HUES48 (cell line): ENCODE results near the gene PPP1R26.

Experiments
- H3K27ac ChIP-seq: one replicate; pipeline ENCODE4 v1.7.0; 2013; ENCODE audit warnings: low read depth, low read length, inconsistent platforms
- H3K27me3 ChIP-seq: 2 replicates; pipeline ENCODE4 v1.6.1; 2013; ENCODE audit warnings: mild to moderate bottlenecking, low read length; ENCODE audit not compliant: control insufficient read depth, insufficient read depth
- H3K36me3 ChIP-seq: 2 replicates; pipeline ENCODE4 v1.6.1; 2013; ENCODE audit warnings: low read length; ENCODE audit not compliant: control insufficient read depth, insufficient read depth
- H3K4me1 ChIP-seq: 2 replicates; pipeline ENCODE4 v1.6.1; 2013; ENCODE audit warnings: mild to moderate bottlenecking, low read length; ENCODE audit not compliant: control insufficient read depth, insufficient read depth
- H3K4me3 ChIP-seq: 2 replicates; pipeline ENCODE4 v1.5.1; 2013; ENCODE audit warnings: mild to moderate bottlenecking, low read depth, low read length
- H3K9ac ChIP-seq: 2 replicates; pipeline ENCODE4 v1.6.1; 2013; ENCODE audit warnings: mild to moderate bottlenecking, low read depth, low read length, moderate library complexity
- H3K9me3 ChIP-seq: 2 replicates; pipeline ENCODE4 v1.6.1; 2013; ENCODE audit warnings: low read length; ENCODE audit not compliant: control insufficient read depth, insufficient read depth

The PPP1R26 gene

DNA sequence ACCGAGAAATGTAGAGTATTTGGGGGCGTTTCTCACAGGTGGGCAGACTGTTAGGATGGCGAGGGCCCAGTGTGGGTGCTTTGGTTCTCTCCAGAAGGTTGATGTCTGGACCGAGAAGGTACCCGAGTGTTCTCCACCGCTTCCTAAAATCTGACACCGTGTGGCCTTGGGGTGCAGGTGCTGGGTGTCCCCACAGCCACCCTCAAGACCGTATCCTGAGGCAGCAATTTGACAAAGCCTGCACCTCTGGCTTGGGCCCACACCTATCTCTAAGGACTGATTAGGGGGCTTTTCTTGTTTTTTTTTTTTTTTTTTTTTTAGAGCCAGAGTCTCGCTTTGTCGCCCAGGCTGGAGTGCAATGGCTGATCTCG is 1.3 kb downstream of the PPP1R26 start:
- no peaks in the 10 kb centered on the region for H3K27me3 ChIP-seq
- no peak overlapping the region for H3K27ac ChIP-seq
- peak overlapping the region; percentile 79 for H3K4me3 ChIP-seq
- H3K4me1 ChIP-seq: no peaks in the 10 kb centered on the region
- peak overlapping the region; percentile 59; the same call in 1 of the 2 replicates for H3K9ac ChIP-seq
- peaks cover 31% of the 10 kb centered on the region for H3K36me3 ChIP-seq
- H3K9me3 ChIP-seq: no peaks in the 10 kb centered on the region

DNA sequence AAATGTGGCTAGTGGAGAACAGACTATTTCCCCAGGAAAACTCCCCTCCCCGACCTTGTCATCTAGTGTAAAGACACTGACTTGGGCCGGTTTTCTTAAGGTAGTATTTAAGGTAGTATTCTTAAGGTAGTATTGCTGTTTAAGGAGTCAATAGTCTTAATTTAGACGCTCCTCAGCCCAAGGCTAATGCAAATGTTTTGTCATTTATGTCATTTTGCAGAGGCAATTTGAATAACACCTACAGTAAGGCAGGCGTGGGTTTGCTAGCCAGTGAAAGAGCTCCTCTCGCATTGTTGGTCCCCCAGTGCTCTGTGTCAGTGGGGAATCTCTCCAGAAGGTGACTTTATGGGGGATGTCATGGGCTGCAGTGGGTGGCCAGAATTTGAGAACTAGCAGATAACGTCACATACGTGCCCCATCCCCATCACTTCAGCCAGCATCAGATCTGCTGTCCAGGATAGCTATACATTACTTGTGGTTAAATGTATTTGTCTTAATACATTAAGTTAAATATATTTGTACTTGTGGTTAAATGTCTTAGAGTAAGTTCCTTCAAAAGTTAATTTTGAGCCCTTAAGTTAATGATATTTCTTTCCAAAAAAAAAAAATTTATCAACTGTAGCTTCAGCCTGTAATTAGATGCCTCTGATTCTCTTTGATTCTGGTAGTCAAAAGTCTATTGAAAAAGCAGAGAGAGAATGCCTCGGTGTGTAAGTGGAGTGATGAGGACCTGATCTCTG is 2.6 kb downstream of the PPP1R26 start:
- H3K27me3 ChIP-seq: no peaks in the 10 kb centered on the region
- H3K9me3 ChIP-seq: no peaks in the 10 kb centered on the region
- H3K4me3 ChIP-seq: no peak overlapping the region
- no peak overlapping the region for H3K9ac ChIP-seq
- H3K36me3 ChIP-seq: peaks cover 44% of the 10 kb centered on the region
- H3K27ac ChIP-seq: no peak overlapping the region
- no peaks in the 10 kb centered on the region for H3K4me1 ChIP-seq

DNA sequence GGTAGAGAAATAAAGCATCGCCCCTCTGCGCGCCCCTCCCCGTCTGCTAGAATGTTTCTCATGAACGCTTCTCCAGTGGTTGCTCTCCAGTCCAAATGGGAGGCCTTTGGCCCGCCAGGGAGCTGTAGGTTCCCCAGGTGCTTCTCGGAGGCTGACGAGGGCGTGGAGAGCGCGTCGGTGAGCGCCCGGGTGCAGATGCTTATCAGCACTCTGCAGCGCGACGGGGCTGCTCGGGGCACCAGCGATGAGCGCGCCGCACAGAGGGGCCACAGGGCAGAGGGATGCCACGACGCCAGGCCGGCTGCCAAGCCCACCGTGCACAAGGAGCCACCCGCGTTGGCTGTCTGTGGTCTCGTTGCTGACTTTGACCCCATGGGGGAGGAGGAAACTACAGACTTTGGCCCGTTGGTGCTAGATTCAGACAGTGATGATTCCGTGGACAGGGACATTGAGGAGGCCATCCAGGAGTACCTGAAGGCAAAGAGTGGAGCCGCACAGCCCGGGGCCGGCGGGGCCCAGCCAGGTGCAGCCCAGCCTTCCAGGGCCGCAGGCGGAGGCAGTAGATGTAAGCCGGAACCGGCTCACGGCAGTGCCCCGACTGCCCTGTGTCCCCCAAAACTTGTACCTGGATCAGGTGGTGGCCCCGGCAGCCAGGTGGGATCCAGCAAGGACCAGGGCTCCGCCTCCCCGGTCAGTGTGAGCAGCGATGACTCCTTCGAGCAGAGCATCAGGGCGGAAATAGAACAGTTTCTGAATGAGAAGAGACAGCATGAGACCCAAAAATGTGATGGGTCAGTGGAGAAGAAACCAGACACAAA is 5.1 kb downstream of the PPP1R26 start:
- H3K4me3 ChIP-seq: no peak overlapping the region
- H3K27ac ChIP-seq: no peak overlapping the region
- H3K27me3 ChIP-seq: no peaks in the 10 kb centered on the region
- no peaks in the 10 kb centered on the region for H3K4me1 ChIP-seq
- H3K9me3 ChIP-seq: no peaks in the 10 kb centered on the region
- peaks cover 65% of the 10 kb centered on the region for H3K36me3 ChIP-seq
- no peak overlapping the region for H3K9ac ChIP-seq

DNA sequence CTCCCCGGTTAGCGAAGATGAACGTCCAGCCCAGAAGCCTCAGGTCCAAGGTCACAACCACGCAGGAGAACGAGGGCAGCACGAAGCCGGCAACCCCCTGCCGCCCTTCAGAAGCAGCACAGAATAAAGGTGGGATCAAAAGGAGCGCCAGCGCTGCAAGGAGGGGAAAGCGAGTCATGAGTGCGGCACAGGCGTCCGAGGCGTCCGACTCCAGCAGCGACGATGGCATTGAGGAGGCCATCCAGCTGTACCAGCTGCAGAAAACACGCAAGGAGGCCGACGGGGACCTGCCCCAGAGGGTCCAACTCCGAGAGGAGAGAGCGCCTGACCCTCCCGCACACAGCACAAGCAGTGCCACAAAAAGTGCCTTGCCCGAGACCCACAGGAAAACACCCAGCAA is 5.8 kb downstream of the PPP1R26 start:
- Histone ChIP-seq H3K4me1 (no peaks in the 10 kb centered on the region), H3K9ac (no peak overlapping the region), H3K9me3 (no peaks in the 10 kb centered on the region), H3K36me3 (peaks cover 65% of the 10 kb centered on the region), H3K27ac (no peak overlapping the region), H3K27me3 (no peaks in the 10 kb centered on the region), H3K4me3 (no peak overlapping the region)

DNA sequence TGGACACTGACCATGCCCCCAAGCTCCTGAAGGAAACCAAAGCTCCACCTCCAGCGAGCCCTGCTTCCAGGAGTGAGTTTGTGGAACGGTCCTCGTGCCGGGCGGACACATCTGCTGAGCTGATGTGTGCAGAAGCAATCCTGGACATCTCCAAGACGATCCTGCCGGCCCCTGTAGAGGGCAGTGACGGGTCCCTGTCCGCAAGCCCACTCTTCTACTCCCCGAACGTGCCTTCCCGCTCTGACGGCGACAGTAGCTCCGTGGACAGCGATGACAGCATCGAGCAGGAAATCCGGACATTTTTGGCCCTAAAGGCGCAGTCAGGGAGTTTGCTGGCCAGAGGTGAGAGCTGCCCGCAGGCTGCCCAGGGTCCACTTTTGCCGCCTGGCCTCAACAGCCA is 6.2 kb downstream of the PPP1R26 start:
- Histone ChIP-seq H3K36me3 (peaks cover 65% of the 10 kb centered on the region), H3K4me1 (peaks cover 3% of the 10 kb centered on the region; the same call in 1 of the 2 replicates), H3K27ac (no peak overlapping the region), H3K9me3 (no peaks in the 10 kb centered on the region), H3K4me3 (no peak overlapping the region), H3K27me3 (no peaks in the 10 kb centered on the region), H3K9ac (no peak overlapping the region)

DNA sequence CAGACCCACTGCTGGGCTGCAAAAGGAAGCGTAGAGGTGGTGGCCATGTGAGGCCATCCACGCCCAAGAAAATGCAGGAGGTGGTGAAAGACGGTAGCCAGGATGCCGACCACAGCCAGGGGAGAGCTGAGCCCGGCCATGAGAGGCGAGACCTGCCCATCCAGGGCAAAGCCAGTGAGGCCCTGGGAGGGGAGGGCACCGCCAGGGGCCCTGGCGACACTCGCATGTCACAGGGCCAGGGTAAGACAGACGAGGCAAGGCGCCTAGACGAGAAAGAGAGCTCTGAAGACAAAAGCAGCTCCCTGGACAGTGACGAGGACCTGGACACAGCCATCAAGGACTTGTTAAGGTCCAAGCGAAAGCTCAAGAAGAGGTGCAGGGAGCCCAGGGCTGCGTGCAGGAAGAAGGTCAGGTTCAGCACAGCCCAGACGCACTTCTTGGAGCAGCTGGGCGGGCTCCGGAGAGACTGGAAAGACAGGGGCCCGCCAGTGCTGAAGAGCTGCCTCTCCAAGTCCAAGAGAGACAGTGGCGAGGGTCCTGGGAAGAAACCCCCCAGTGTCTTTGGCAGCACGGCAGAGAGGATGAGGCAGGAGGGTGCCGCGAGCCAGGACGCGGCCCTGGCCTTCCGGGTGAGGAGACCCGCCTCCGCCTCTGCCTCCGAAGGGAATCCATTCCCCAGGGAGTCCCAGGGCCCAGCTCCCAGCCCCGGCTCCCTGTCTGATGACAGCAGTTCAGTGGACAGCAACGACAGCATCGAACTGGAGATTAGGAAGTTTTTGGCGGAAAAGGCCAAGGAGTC is 6.9 kb downstream of the PPP1R26 start:
- H3K9me3 ChIP-seq: no peaks in the 10 kb centered on the region
- H3K36me3 ChIP-seq: peaks cover 65% of the 10 kb centered on the region
- H3K27me3 ChIP-seq: no peaks in the 10 kb centered on the region
- H3K4me1 ChIP-seq: peaks cover 5% of the 10 kb centered on the region; the same call in 1 of the 2 replicates
- H3K9ac ChIP-seq: no peak overlapping the region
- H3K4me3 ChIP-seq: no peak overlapping the region
- H3K27ac ChIP-seq: no peak overlapping the region

DNA sequence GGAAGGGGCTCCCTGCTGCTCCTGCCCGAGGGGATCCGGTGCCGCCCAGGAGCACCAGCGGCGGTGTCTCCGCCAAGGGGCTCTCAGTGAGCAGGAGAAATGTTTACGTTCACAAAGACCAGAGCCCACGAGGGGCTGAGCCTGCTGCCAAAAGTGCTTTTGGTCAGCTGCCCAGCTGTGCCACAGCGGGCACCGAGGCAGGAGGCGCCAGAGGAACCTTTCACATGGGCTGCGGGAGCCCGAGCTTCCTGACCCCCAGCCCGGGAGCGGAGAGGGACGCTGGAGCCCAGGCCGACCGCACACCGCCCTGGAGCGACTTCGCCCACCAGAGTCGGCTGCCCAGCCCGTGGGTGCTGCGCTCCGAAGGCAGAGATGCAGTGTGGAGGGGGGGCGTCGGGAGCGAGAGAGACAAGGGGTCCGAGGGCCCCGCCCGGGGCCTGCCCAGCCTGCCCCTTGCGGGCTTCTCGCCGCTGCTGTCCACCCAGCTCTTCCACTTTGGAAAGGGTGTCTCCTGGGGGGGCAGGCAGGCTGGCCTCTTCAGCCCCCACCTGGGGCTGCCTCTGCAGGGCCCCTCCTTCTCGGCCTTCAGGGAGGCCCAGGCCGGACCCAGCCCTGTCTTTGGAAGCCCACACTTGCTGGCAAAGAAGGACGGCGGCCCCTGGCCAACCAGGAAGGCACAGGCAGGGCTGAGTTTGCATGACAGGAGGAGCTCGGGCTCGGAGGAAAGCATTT is 7.9 kb downstream of the PPP1R26 start:
- no peak overlapping the region for H3K27ac ChIP-seq
- no peaks in the 10 kb centered on the region for H3K27me3 ChIP-seq
- H3K36me3 ChIP-seq: peaks cover 65% of the 10 kb centered on the region
- H3K9me3 ChIP-seq: no peaks in the 10 kb centered on the region
- peaks cover 5% of the 10 kb centered on the region; the same call in 1 of the 2 replicates for H3K4me1 ChIP-seq
- H3K4me3 ChIP-seq: no peak overlapping the region
- H3K9ac ChIP-seq: no peak overlapping the region

DNA sequence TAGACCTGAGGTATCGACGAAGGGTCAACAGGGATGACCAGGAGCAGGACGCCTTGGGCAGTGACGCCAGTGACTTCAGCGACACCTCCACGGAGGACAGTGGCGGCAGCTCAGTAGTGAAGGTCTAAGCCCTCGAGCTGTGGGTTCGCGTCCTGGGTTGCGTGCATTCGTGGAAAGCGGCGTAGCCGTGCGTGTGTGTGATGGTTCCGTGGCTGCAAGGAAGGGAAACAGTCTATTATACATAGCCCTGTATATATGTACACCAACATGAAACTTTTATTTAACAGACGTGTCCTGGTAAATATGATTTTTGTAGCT is 8.4 kb downstream of the PPP1R26 start:
- Histone ChIP-seq H3K9ac (no peak overlapping the region), H3K4me1 (peaks cover 5% of the 10 kb centered on the region; the same call in 1 of the 2 replicates), H3K4me3 (no peak overlapping the region), H3K36me3 (peaks cover 63% of the 10 kb centered on the region), H3K27ac (no peak overlapping the region), H3K27me3 (no peaks in the 10 kb centered on the region), H3K9me3 (no peaks in the 10 kb centered on the region)

DNA sequence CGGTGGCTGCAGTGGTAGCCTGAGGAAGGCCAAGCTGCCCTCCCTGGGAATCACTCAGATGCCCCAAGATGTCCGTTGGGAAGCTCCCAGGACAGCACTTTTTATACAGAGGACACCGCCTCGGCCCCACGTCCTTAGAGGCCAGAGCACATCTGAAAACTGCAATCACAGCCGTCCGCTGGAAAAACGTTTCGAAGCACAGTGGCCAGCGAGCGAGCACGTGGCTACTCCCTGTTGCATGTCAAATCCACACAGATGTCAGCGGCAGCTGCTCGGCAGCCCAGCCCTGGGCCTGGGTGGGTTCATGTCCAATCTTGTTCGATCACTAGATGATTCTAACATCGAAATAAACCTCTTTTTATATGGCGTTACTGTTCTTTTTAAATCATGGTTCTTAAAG is 8.9 kb downstream of the PPP1R26 start:
- H3K9me3 ChIP-seq: no peaks in the 10 kb centered on the region
- no peak overlapping the region for H3K4me3 ChIP-seq
- H3K36me3 ChIP-seq: peaks cover 58% of the 10 kb centered on the region
- no peak overlapping the region for H3K9ac ChIP-seq
- peaks cover 5% of the 10 kb centered on the region; the same call in 1 of the 2 replicates for H3K4me1 ChIP-seq
- H3K27me3 ChIP-seq: no peaks in the 10 kb centered on the region
- no peak overlapping the region for H3K27ac ChIP-seq

DNA sequence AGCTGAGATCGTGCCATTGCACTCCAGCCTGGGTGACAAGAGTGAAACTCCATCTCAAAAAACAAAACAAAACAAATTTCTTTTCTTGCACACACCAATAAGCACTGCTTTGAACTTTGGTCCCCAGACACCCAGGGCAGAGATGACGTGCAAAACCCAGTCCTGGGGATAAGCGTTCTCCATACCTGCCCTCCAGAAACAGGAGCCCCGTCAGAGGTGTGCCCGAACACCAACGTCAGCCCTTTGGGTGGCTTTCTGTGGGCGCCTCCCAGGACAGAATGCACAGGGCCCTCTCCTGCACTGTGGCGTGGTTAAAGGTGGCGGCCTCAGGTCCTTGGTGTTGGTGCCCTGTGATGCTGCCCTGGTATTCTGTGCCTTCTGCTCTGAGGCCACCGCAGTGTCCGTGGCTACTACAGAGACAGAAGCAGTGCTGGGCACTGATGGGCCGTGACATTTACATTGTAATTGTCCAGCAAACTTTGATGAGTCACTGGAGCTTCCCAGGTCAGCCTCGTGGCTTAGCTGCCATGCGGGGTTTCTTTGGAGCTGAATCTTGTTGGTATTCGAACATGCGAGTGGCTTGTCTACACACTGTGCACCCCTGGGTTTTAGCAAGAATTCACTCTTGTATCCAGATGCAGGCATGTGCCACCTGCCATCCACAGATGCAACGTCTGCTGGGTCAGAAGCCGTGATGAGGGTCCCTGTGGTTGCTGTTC is 9.8 kb downstream of the PPP1R26 start:
- no peaks in the 10 kb centered on the region for H3K9me3 ChIP-seq
- peaks cover 50% of the 10 kb centered on the region for H3K36me3 ChIP-seq
- H3K27ac ChIP-seq: no peak overlapping the region
- H3K4me3 ChIP-seq: no peak overlapping the region
- H3K4me1 ChIP-seq: peaks cover 5% of the 10 kb centered on the region; the same call in 1 of the 2 replicates
- H3K9ac ChIP-seq: no peak overlapping the region
- no peaks in the 10 kb centered on the region for H3K27me3 ChIP-seq
